SK-N-SH (cell line): ENCODE data around the gene EME2. TPM values are rescaled to one million over a fixed set of nuclear protein-coding genes. Genes with fewer than 3 reads are reported as not detected.

Source experiments
- CTCF ChIA-PET: fragments of 300-600, 350-600 bp; formaldehyde crosslinking; extraction: SDS; loops from one replicate; lab custom pipeline; 2021; lab: Yijun Ruan, JAX
- POLR2A ChIA-PET: fragments of 350-600 bp; sonication (Branson Sonifier 250); formaldehyde crosslinking; extraction: SDS; loops from one replicate; lab custom pipeline; 2020; ENCODE audit warnings: antibody characterized with exemption, inconsistent platforms; lab: Yijun Ruan, JAX
- DNase-seq: peaks from one replicate; pipeline ENCODE4 v3.0.0; 2012
- H2AFZ ChIP-seq: fragments of 200-600 bp; sonication (generic); 2 replicates; pipeline ENCODE4 v1.8.1; 2016; ENCODE audit warnings: antibody characterized with exemption, mild to moderate bottlenecking, low read depth
- H3F3A ChIP-seq: fragments of 200-600 bp; sonication (generic); replicated peaks from 2 replicates; pipeline ENCODE3; 2016; ENCODE audit warnings: antibody characterized with exemption, mild to moderate bottlenecking; ENCODE audit not compliant: insufficient read depth
- H3K27ac ChIP-seq, 2 experiments: fragments of 200-500 bp in 1 of 2; fragments of 200-600 bp in 1 of 2; sonication (Bioruptor generic) in 1 of 2; sonication (generic), shearing (Covaris generic) in 1 of 2; 2 replicates each; pipeline versions ENCODE4 v1.5.1 to v1.6.1; 2014 to 2016; ENCODE audit warnings: low read depth in 2 of 2, inconsistent platforms in 1 of 2, low read length in 1 of 2, mild to moderate bottlenecking in 1 of 2, mixed read lengths in 1 of 2
- H3K27me3 ChIP-seq: fragments of 200-600 bp; sonication (generic), shearing (Covaris generic); 2 replicates; pipeline ENCODE4 v1.6.1; 2016; ENCODE audit warnings: mixed run types; ENCODE audit not compliant: insufficient read depth
- H3K36me3 ChIP-seq, 2 experiments: fragments of 200-500 bp in 1 of 2; fragments of 200-600 bp in 1 of 2; sonication (Bioruptor generic) in 1 of 2; sonication (generic) in 1 of 2; replicated peaks in 1 of 2; 2 replicates each; pipeline versions ENCODE3 to v1.5.1; 2014 to 2016; ENCODE audit warnings: low read length in 1 of 2, mild to moderate bottlenecking in 1 of 2; ENCODE audit not compliant: insufficient read depth in 2 of 2, control insufficient read depth in 1 of 2
- H3K4me1 ChIP-seq, 2 experiments: fragments of 200-500 bp in 1 of 2; fragments of 200-600 bp in 1 of 2; sonication (Bioruptor generic) in 1 of 2; sonication (generic), shearing (Covaris generic) in 1 of 2; 2 replicates each; pipeline versions ENCODE4 v1.5.1 to v1.6.1; 2014 to 2016; ENCODE audit warnings: low read depth in 1 of 2, low read length in 1 of 2, mixed run types in 1 of 2; ENCODE audit not compliant: insufficient read depth in 2 of 2, control insufficient read depth in 1 of 2
- H3K4me2 ChIP-seq: fragments of 200-600 bp; sonication (generic), shearing (Covaris generic); 2 replicates; pipeline ENCODE4 v1.6.1; 2017; ENCODE audit warnings: mixed run types
- H3K4me3 ChIP-seq, 2 experiments: fragments of 200-500 bp in 1 of 2; fragments of 200-600 bp in 1 of 2; sonication (Bioruptor generic) in 1 of 2; sonication (generic), shearing (Covaris generic) in 1 of 2; 2 replicates each; pipeline versions ENCODE4 v1.5.1 to v1.8.1; 2014 to 2016; ENCODE audit warnings: low read depth in 2 of 2, inconsistent platforms in 1 of 2, low read length in 1 of 2, mild to moderate bottlenecking in 1 of 2, mixed read lengths in 1 of 2, moderate library complexity in 1 of 2
- H3K79me2 ChIP-seq: fragments of 200-600 bp; sonication (generic); 2 replicates; pipeline ENCODE4 v1.8.1; 2017; ENCODE audit warnings: mild to moderate bottlenecking; ENCODE audit not compliant: insufficient read depth
- H3K9ac ChIP-seq: fragments of 200-600 bp; sonication (generic); 2 replicates; pipeline ENCODE4 v1.6.1; 2017; ENCODE audit warnings: mixed run types
- H3K9me2 ChIP-seq: fragments of 200-600 bp; sonication (generic); 2 replicates; pipeline ENCODE4 v1.6.1; 2017; ENCODE audit warnings: mixed run types
- H3K9me3 ChIP-seq: fragments of 200-600 bp; sonication (generic); 2 replicates; pipeline ENCODE4 v1.6.1; 2017; ENCODE audit warnings: mixed run types, mild to moderate bottlenecking, moderate library complexity
- H4K20me1 ChIP-seq: fragments of 200-600 bp; sonication (generic); 2 replicates; pipeline ENCODE4 v1.6.1; 2017; ENCODE audit warnings: mild to moderate bottlenecking, mixed run types; ENCODE audit not compliant: insufficient read depth
- CTCF ChIP-seq: fragments of 200-600 bp; sonication (generic); IDR thresholded peaks from 2 replicates; pipeline ENCODE4 v1.6.1; 2017; ENCODE audit warnings: antibody characterized with exemption, mild to moderate bottlenecking, moderate library complexity
- ELF1 ChIP-seq: IDR thresholded peaks from 2 replicates; pipeline ENCODE4 v1.4.0; 2012
- EP300 ChIP-seq, 2 experiments: IDR thresholded peaks; 2 replicates each; pipeline versions ENCODE4 v1.4.0 to v1.6.1; 2012; ENCODE audit warnings: borderline replicate concordance in 1 of 2, low read depth in 1 of 2, low read length in 1 of 2
- IRF3 ChIP-seq: fragments of 150-350 bp; IDR thresholded peaks from 2 replicates; pipeline ENCODE4 v1.6.1; 2016; ENCODE audit warnings: mild to moderate bottlenecking, low read depth, low read length
- NRF1 ChIP-seq: IDR thresholded peaks from 2 replicates; pipeline ENCODE4 v1.6.1; 2012; ENCODE audit warnings: low read depth, mild to moderate bottlenecking, low read length
- POLR2AphosphoS5 ChIP-seq: IDR thresholded peaks from 2 replicates; pipeline ENCODE4 v1.6.1; 2012; ENCODE audit warnings: low read depth, low read length
- RAD21 ChIP-seq: IDR thresholded peaks from 2 replicates; pipeline ENCODE4 v1.6.1; 2012; ENCODE audit warnings: mild to moderate bottlenecking, low read length
- TEAD4 ChIP-seq: IDR thresholded peaks from 2 replicates; pipeline ENCODE4 v1.4.0; 2012; ENCODE audit warnings: mild to moderate bottlenecking, borderline replicate concordance; ENCODE audit not compliant: insufficient read depth
- WGBS: methylation state at CpG from one replicate; pipeline ENCODE4 v1.1.6; 2017; ENCODE audit warnings: low lambda C conversion rate; 5-methylcytosine and 5-hydroxymethylcytosine counted together
- polyA plus RNA-seq, 3 experiments: library from polyadenylated mRNA; depleted of rRNA; stranded (reverse); fragments of >200 nt; gene quantifications; 2 replicates each; pipeline ENCODE4 v1.2.3, GENCODE V29; 2012

Gene EME2
- polyA plus RNA-seq, 1 of the 3 experiments (the other 2 are of a cell fraction): 10.1 TPM

GRCh38 chr16:1822801-1823200, 50.2 kb downstream of the EME2 start:
- Histone ChIP-seq H3K4me2 (no peak overlapping the region), H3K9ac (no peak overlapping the region), H3K79me2 (peaks cover 37% of the 10 kb centered on the region), H3K9me3 (no peaks in the 10 kb centered on the region), H3K27ac (no peak overlapping the region), H3F3A (no peaks in the 10 kb centered on the region), H3K4me1 (peaks cover 0 to 8% of the 10 kb centered on the region in 2 experiments; a peak in 1 of 4 replicates), H2AFZ (no peak overlapping the region), H3K9me2 (no peaks in the 10 kb centered on the region), H3K4me3 (no peak overlapping the region), H4K20me1 (no peaks in the 10 kb centered on the region), H3K27me3 (no peaks in the 10 kb centered on the region), H3K36me3 (peaks cover 0 to 4% of the 10 kb centered on the region in 2 experiments)
- ChIA-PET POLR2A (no interaction called here), CTCF (interaction anchor here (2.6 kb wide), 1 partner anchor 106 kb away, joined by 7 read pairs; no protein-coding TSS in a partner anchor)
- 92% methylated on average over 10 of the region's 16 CpGs for WGBS
- TF ChIP-seq IRF3 (no peak), POLR2AphosphoS5 (no peak), TEAD4 (no peak), ELF1 (no peak), EP300 (IDR thresholded peaks at IDR 0.05; ENCODE audit: borderline replicate concordance in 1 of 2, low read depth in 1 of 2, low read length in 1 of 2) (no peak), RAD21 (no peak), NRF1 (no peak)
- DNase-seq: no peak

GRCh38 chr16:1823821-1824220, 51.2 kb downstream of the EME2 start:
- no peaks in the 10 kb centered on the region for H3K9me2 ChIP-seq
- ChIA-PET CTCF (interaction anchor here (1.1 to 2.6 kb wide), 2 partner anchors 41 to 105 kb away, joined by 3 to 7 read pairs; partner anchors contain the start of genes NUBP2 and SPSB3), POLR2A (no interaction called here)
- WGBS: 81% methylated on average over 9 of the region's 9 CpGs
- H3K9ac ChIP-seq: no peak overlapping the region
- no peaks in the 10 kb centered on the region for H3K27me3 ChIP-seq
- no peaks in the 10 kb centered on the region for H4K20me1 ChIP-seq
- H2AFZ ChIP-seq: no peak overlapping the region
- peak; percentile 33; the same call in 1 of the 2 replicates for TF ChIP-seq RAD21
- peak; percentile 22; the same call in 1 of the 2 replicates for TF ChIP-seq CTCF
- no peak for TF ChIP-seq NRF1
- DNase-seq: no peak
- no peak overlapping the region for H3K27ac ChIP-seq
- no peaks in the 10 kb centered on the region for H3K9me3 ChIP-seq
- H3K36me3 ChIP-seq: peaks cover 4 to 7% of the 10 kb centered on the region in 2 experiments
- H3K4me2 ChIP-seq: no peak overlapping the region
- no peaks in the 10 kb centered on the region for H3F3A ChIP-seq
- H3K79me2 ChIP-seq: peaks cover 47% of the 10 kb centered on the region
- H3K4me1 ChIP-seq: peaks cover 0 to 12% of the 10 kb centered on the region in 2 experiments; a peak in 2 of 4 replicates
- H3K4me3 ChIP-seq: no peak overlapping the region; a peak in 1 of 4 replicates
